Measurements from ENCODE around the gene SBF2. TPM values are rescaled to one million over a fixed set of nuclear protein-coding genes. Genes with fewer than 3 reads are reported as not detected.

Gene SBF2
- total RNA-seq, 1 experiment from 2014 or later = 30.2 TPM

GRCh38 chr11:9752091-9752490 is 541.9 kb downstream of the SBF2 start:
- Histone ChIP-seq H4K8ac (replicated peaks; ENCODE audit: insufficient read length, low read depth, low read length) (no peak overlapping the region), H4K5ac (ENCODE audit: insufficient read length, low read depth, low read length) (no peak overlapping the region), H3K79me1 (ENCODE audit: insufficient read depth, low read depth, low read length, poor library complexity, severe bottlenecking) (no peaks in the 10 kb centered on the region), H3K79me2 (ENCODE audit: insufficient read depth, low read length) (no peaks in the 10 kb centered on the region), H3K23ac (ENCODE audit: insufficient read length, low read depth, low read length) (no peak overlapping the region), H3K4me1 (ENCODE audit: insufficient read depth, low read length) (no peaks in the 10 kb centered on the region), H3K4ac (ENCODE audit: low read depth, low read length) (no peak overlapping the region), H2AFZ (ENCODE audit: low read length) (no peak overlapping the region), H2AK5ac (ENCODE audit: insufficient read length, low read length) (no peak overlapping the region), H3K4me2 (ENCODE audit: insufficient read depth, insufficient read length, low read length) (no peak overlapping the region), H3K56ac (ENCODE audit: insufficient read length, low read depth, low read length) (no peak overlapping the region), H4K20me1 (ENCODE audit: control insufficient read depth, insufficient read depth, insufficient read length) (no peaks in the 10 kb centered on the region), H3K27me3 (ENCODE audit: insufficient read depth, low read length) (no peaks in the 10 kb centered on the region), H3T11ph (ENCODE audit: low read length) (no peak overlapping the region), H4K91ac (ENCODE audit: insufficient read length, low read depth, low read length) (no peak overlapping the region), H2BK12ac (ENCODE audit: insufficient read length, low read depth, low read length) (no peak overlapping the region), H3K9ac (ENCODE audit: extremely low read depth, insufficient read length, low read length) (no peak overlapping the region), H2BK15ac (ENCODE audit: low read depth, low read length) (no peak overlapping the region), H2BK120ac (ENCODE audit: low read depth, low read length, poor library complexity, severe bottlenecking) (no peak overlapping the region), H3K18ac (ENCODE audit: insufficient read length, low read depth, low read length) (no peak overlapping the region), H3K27ac (ENCODE audit: insufficient read length, low read depth, low read length) (no peak overlapping the region), H2BK20ac (ENCODE audit: low read depth, low read length, poor library complexity, severe bottlenecking) (no peak overlapping the region), H3K23me2 (ENCODE audit: insufficient read length, low read depth, low read length, poor library complexity, severe bottlenecking) (no peaks in the 10 kb centered on the region), H3K14ac (ENCODE audit: insufficient read depth, low read length) (no peak overlapping the region), H2BK5ac (ENCODE audit: insufficient read length, low read length) (no peak overlapping the region), H3K9me3 (ENCODE audit: control insufficient read depth, low read depth, low read length) (no peaks in the 10 kb centered on the region)
- TF ChIP-seq CTCF (conservative IDR thresholded peaks at IDR 0.05) = no peak
- no CpG with 5 or more reads among the region's 3 CpGs for WGBS (ENCODE audit: extremely low coverage, insufficient read length, low lambda C conversion rate)
- peaks cover 37 to 38% of the 10 kb centered on the region in 2 experiments for H3K4me1 Mint-ChIP-seq
- H3K9me3 Mint-ChIP-seq = no peaks in the 10 kb centered on the region
- no peak overlapping the region for H3K27ac Mint-ChIP-seq
- DNase-seq = no peak
- peaks cover 25 to 46% (median 31%) of the 10 kb centered on the region in 3 experiments for H3K36me3 Mint-ChIP-seq (ENCODE audit: insufficient read depth in 1 of 3, low read depth in 3 of 3)
- no peaks in the 10 kb centered on the region; the same call in 1 of the 2 replicates for H3K27me3 Mint-ChIP-seq (ENCODE audit: low read depth)
- no peak overlapping the region for H3K4me3 Mint-ChIP-seq

Data from H9 (cell line).